ENCODE data around the gene ANKFY1. TPM values are rescaled to one million over a fixed set of nuclear protein-coding genes. Genes with fewer than 3 reads are reported as not detected.

ANKFY1 gene
- polyA plus RNA-seq, 1 experiment = 38.8 TPM

DNA sequence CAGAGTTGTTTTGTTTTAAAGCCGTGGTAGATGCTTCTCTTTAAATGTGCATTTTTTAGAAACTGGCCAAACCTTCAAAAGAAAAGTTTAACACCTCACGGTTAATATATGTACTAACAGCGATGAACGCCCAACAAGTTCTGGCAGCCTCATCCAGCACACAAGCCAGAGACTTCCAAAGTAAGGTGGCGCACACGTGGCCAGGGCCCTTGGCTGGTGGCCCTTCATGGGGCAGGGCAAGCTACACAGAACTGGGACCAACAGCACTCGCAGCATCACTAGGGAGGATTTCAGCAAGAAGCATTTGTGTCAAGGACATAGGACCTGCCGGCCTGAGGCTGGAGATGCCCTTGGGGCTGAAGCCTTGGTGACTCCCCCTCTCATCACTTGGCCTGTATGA lies 97.4 kb downstream of the ANKFY1 start:
- Histone ChIP-seq H3K4me3 (ENCODE audit: low read depth, low read length) (no peak overlapping the region), H3K27ac (ENCODE audit: low read depth, low read length) (no peak overlapping the region), H3K27me3 (ENCODE audit: control insufficient read depth, insufficient read depth, low read length) (no peaks in the 10 kb centered on the region), H3K9me3 (ENCODE audit: control insufficient read depth, insufficient read depth, low read length) (no peaks in the 10 kb centered on the region)
- TF ChIP-seq, protein P1, sequence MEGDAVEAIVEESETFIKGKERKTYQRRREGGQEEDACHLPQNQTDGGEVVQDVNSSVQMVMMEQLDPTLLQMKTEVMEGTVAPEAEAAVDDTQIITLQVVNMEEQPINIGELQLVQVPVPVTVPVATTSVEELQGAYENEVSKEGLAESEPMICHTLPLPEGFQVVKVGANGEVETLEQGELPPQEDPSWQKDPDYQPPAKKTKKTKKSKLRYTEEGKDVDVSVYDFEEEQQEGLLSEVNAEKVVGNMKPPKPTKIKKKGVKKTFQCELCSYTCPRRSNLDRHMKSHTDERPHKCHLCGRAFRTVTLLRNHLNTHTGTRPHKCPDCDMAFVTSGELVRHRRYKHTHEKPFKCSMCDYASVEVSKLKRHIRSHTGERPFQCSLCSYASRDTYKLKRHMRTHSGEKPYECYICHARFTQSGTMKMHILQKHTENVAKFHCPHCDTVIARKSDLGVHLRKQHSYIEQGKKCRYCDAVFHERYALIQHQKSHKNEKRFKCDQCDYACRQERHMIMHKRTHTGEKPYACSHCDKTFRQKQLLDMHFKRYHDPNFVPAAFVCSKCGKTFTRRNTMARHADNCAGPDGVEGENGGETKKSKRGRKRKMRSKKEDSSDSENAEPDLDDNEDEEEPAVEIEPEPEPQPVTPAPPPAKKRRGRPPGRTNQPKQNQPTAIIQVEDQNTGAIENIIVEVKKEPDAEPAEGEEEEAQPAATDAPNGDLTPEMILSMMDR (IDR thresholded peaks at IDR 0.05; ENCODE audit: low read depth, low read length) = no peak
- ChIA-PET CTCF (interaction anchor here (0.6 to 0.7 kb wide), 2 partner anchors 20 to 33 kb away, joined by 3 read pairs; no protein-coding TSS in a partner anchor), POLR2A (no interaction called here)
- DNase-seq (ENCODE audit: low read depth, low spot score) = no peak

DNA sequence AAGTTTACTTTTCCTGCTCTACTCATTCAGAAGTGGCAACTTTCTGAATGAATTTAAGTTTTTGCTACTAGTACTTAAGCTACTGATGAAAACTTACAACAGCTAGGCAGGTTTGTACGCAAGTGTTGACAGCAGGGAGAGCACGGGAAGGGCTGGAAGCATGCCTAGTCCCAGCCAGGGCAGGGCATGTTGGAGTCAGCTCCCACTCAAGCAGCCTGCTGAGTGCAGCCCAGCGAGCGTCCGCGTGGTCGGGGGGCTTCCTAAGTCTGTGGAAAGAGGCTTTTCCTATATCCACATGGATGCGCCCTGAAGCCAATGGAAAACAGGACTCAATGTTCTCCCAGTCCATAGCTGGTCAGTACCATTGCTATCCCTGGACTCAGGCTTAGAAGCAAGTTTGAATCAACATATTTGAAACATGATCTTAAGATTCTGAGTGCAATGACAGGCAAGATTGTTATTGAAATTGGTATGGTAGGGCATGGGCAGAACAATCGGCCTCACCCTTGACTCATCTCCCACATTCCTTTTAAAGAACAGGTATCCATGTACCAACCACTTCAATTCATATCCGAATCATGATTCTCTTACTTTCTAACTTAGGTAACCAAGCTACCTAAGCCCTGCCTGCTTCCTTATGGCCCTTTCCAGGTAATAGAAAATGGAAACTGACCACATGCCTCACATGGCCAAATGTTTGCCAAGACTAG lies 98.3 kb downstream of the ANKFY1 start:
- POLR2A ChIA-PET = no interaction called here
- Histone ChIP-seq H3K27me3 (ENCODE audit: control insufficient read depth, insufficient read depth, low read length) (no peaks in the 10 kb centered on the region), H3K9me3 (ENCODE audit: control insufficient read depth, insufficient read depth, low read length) (no peaks in the 10 kb centered on the region), H3K27ac (ENCODE audit: low read depth, low read length) (peak overlapping the region; percentile 11), H3K4me3 (ENCODE audit: low read depth, low read length) (no peak overlapping the region)
- no peak for DNase-seq (ENCODE audit: low read depth, low spot score)
- CTCF ChIA-PET = no interaction called here
- TF ChIP-seq, protein P1 (IDR thresholded peaks at IDR 0.05; ENCODE audit: low read depth, low read length) = no peak

DNA sequence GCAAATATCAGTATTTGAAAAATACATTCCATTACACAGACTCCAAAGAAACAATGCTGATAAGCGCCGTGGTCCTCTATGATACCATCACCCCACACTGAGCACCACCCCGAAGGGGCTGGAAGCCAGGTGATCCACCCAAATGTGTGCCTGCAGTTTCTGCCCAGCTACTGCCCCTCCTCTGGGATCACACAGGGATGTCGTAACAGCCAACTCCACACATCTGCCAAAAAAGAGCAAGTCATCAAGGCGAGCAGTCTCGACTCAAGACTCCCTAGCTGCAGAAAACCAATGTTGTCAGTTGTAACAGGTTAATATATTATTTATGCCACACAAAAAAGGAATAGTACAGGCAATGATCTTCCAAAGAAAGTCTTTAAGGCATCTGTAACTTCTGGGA lies 99.8 kb downstream of the ANKFY1 start:
- no peak overlapping the region for H3K4me3 ChIP-seq (ENCODE audit: low read depth, low read length)
- no peaks in the 10 kb centered on the region for H3K27me3 ChIP-seq (ENCODE audit: control insufficient read depth, insufficient read depth, low read length)
- H3K9me3 ChIP-seq (ENCODE audit: control insufficient read depth, insufficient read depth, low read length) = no peaks in the 10 kb centered on the region
- POLR2A ChIA-PET = no interaction called here
- CTCF ChIA-PET = no interaction called here
- H3K27ac ChIP-seq (ENCODE audit: low read depth, low read length) = no peak overlapping the region
- no peak for DNase-seq (ENCODE audit: low read depth, low spot score)
- TF ChIP-seq, protein P1 (IDR thresholded peaks at IDR 0.05; ENCODE audit: low read depth, low read length) = no peak

DNA sequence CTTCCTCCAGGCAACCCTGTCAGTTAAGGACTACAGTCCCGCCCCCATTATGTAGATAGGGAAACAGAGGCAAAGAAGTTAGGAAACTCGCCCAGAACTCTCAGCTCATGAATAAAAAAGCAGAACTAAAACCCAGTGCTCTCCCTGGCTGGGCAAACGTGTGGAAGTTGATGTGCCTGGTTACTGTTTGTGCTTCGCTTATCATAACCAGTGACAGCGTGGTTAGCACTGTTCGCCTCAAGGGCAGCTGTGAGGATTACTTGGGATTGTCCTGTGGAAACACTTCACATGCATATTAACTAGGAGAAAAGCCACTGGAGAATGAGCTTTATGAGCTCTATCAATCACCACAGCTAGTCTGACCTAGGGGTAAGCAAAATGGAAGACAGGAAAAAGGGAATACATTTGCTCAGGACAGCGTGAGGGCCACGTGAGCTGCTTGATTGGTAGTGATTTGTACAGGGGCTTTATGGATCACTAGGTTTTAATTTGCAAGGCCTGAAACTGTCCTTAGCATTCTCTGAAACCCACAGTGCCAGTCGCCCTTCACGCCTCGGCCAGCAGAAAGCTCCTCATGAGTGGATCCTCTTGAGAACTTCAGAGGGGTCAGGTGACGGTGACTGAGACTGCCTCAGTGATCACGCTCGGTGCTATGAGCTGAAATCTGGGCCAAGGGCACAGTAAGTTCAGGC lies 100.9 kb downstream of the ANKFY1 start:
- H3K9me3 ChIP-seq (ENCODE audit: control insufficient read depth, insufficient read depth, low read length) = no peaks in the 10 kb centered on the region
- TF ChIP-seq, protein P1 (IDR thresholded peaks at IDR 0.05; ENCODE audit: low read depth, low read length) = no peak
- peak overlapping the region; percentile 39 for H3K27ac ChIP-seq (ENCODE audit: low read depth, low read length)
- H3K4me3 ChIP-seq (ENCODE audit: low read depth, low read length) = no peak overlapping the region
- DNase-seq (ENCODE audit: low read depth, low spot score) = no peak
- no peaks in the 10 kb centered on the region for H3K27me3 ChIP-seq (ENCODE audit: control insufficient read depth, insufficient read depth, low read length)
- ChIA-PET CTCF (interaction anchor here (0.6 to 1.5 kb wide), 3 partner anchors 37 to 250 kb away, joined by 3 to 8 read pairs (median 5); no protein-coding TSS in a partner anchor), POLR2A (no interaction called here)

DNA sequence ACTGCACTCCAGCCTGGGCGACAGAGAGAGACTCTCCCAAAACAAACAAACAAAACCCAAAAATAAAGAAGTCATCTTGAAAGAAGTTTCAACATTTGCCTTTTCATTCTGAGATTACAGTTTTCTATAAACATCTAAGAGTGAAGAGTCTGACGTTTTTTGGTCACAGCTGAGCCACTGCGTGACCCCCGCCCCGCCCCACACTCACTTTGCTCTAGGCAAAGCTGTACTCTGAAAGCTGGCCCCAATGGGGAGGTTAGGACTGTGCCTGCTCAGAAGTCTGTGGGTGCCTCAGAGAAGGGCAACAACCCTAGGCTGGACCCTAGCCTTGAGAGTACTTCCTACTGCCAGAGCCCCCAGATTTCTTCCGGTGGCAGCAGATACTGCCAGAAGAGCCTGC lies 101.5 kb downstream of the ANKFY1 start:
- DNase-seq (ENCODE audit: low read depth, low spot score) = no peak
- POLR2A ChIA-PET = interaction anchor here (0.5 kb wide), 1 partner anchor 273 kb away, joined by 3 read pairs; no protein-coding TSS in a partner anchor
- no peaks in the 10 kb centered on the region for H3K9me3 ChIP-seq (ENCODE audit: control insufficient read depth, insufficient read depth, low read length)
- CTCF ChIA-PET = interaction anchor here (1.5 kb wide), 1 partner anchor 38 kb away, joined by 5 read pairs; no protein-coding TSS in a partner anchor
- TF ChIP-seq, protein P1 (IDR thresholded peaks at IDR 0.05; ENCODE audit: low read depth, low read length) = no peak
- no peaks in the 10 kb centered on the region for H3K27me3 ChIP-seq (ENCODE audit: control insufficient read depth, insufficient read depth, low read length)
- no peak overlapping the region for H3K4me3 ChIP-seq (ENCODE audit: low read depth, low read length)
- H3K27ac ChIP-seq (ENCODE audit: low read depth, low read length) = peak overlapping the region; percentile 39
